Mesodermal cell (in vitro differentiated cells): ENCODE data around the gene C14orf132.

Source experiments
- H3K27ac ChIP-seq: 2 replicates; pipeline ENCODE4 v1.7.0; 2013; ENCODE audit warnings: mild to moderate bottlenecking, low read depth, low read length, moderate library complexity; ENCODE audit not compliant: severe bottlenecking
- H3K36me3 ChIP-seq: 2 replicates; pipeline ENCODE4 v1.7.1; 2013; ENCODE audit warnings: mild to moderate bottlenecking, low read length, moderate library complexity; ENCODE audit not compliant: control insufficient read depth, insufficient read depth
- H3K4me1 ChIP-seq: one replicate; pipeline ENCODE4 v1.7.1; 2013; ENCODE audit warnings: mild to moderate bottlenecking, low read length; ENCODE audit not compliant: insufficient read depth, control insufficient read depth, poor library complexity, severe bottlenecking
- H3K4me3 ChIP-seq: 2 replicates; pipeline ENCODE4 v1.7.0; 2013; ENCODE audit warnings: low read length, control low read depth, mild to moderate bottlenecking; ENCODE audit not compliant: insufficient read depth, poor library complexity, severe bottlenecking; ENCODE audit errors: extremely low read depth
- H3K9me3 ChIP-seq: 2 replicates; pipeline ENCODE4 v1.7.1; 2013; ENCODE audit warnings: mild to moderate bottlenecking, low read length, moderate library complexity; ENCODE audit not compliant: control insufficient read depth
- WGBS, 2 experiments: methylation state at CpG; one replicate each; pipeline ENCODE4 v1.1.5; 2013; ENCODE audit warnings: missing lambda C conversion rate in 2 of 2; ENCODE audit not compliant: insufficient coverage in 2 of 2; 5-methylcytosine and 5-hydroxymethylcytosine counted together

Gene C14orf132

DNA sequence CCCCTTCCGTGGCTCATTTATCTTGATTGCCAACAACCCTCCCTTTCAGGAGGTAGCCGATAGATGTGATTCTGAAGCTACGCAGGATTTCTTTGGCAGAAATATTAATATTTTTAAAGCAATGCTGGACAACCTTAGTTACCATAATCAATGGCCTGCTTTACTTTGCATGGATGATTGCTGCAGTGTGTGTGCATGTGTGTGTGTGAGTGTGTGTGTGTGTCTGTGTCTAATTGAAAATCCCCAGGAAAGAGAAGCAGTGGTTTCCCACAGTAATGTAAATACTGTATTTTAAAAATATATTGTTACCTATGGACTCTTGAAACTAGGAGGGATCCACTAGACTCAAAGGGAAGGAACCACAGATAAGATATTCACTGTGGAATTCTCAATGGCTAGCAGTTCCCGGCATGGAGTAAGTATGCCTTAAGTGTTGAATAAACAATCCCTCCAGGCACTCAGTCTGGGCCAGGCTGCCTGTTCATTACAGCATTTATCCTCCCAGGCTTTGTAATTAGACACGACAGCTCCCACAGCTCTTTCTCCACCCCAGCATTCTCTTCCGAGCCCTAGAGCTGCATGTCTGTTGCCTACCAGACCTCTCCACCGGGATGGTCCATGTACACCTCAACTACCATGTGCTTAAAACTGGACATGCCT is 22.5 kb upstream of the C14orf132 start:
- Histone ChIP-seq H3K4me1 (no peaks in the 10 kb centered on the region), H3K4me3 (no peak overlapping the region), H3K9me3 (peaks cover 9% of the 10 kb centered on the region), H3K27ac (no peak overlapping the region), H3K36me3 (no peaks in the 10 kb centered on the region)
- WGBS, 2 experiments, result 35 to 50% methylated on average over 3 to 5 of the region's 7 CpGs

DNA sequence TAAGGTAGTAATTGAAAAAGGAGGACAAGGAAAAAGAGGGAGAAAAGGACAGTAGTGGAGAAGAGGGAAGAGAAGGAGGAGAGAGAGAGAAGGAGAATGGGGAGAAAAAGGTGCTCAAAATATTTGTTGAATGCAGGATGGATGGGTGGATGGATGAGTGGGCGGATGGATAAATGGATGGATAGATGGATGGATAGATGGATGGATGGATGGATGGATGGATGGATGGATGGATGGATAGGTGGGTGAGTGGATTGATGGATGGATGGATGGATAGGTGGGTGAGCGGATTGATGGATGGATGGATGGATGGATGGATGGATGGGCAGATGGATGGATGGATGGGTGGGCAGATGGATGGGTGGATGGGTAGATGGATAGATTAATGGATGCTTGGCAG is 21.3 kb upstream of the C14orf132 start:
- Histone ChIP-seq H3K9me3 (no peaks in the 10 kb centered on the region), H3K4me3 (no peak overlapping the region), H3K27ac (no peak overlapping the region), H3K36me3 (no peaks in the 10 kb centered on the region), H3K4me1 (no peaks in the 10 kb centered on the region)
- 80 to 100% methylated on average over 2 of the region's 2 CpGs for WGBS, 2 experiments

DNA sequence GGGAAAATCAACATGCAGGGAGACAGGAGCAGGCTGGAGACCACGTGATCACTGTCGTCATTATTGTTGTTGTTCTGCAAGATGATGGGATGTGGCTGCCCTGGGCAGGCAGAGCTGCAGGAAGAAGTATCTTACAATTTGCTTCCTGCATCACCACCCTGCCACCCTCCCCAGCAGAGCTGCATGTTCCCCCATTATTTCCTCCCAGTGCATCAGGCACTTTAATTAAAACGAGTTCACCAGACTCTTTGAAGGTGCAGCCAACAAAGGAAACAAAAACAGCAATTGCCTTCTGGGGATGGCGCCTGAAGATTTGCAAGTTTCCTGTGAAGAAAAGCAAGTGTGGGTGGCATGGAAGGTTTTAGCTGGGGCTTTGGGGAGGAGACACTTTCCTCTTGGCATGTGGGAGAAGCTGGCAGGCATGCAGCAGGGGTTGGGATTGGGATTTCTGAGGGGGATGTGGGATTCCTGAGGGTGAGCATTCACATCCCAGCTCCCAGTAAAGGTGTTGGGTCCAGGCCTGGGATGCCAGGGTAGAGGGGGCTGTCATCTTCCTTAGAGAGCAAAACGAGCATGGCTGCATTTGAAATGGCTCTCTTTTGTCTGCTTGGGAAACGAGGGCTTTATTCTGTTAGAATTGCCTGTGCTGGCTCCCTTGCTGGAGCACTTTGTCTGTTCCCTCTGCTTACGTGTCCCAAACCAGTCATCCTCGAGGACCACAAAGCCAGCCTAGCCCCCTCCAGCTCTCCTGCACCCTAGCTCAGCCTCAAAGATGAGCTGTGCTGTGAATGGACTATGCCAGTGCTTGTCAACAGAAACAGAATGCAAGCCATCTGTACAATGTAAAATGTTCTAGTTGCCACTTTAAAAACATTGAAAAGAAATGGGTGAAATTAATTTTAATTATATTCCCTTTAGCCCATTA is 11.5 kb upstream of the C14orf132 start:
- Histone ChIP-seq H3K4me1 (peaks cover 4% of the 10 kb centered on the region), H3K9me3 (no peaks in the 10 kb centered on the region), H3K27ac (no peak overlapping the region), H3K36me3 (no peaks in the 10 kb centered on the region), H3K4me3 (no peak overlapping the region)
- WGBS, 2 experiments, result 62 to 78% methylated on average over 4 to 6 of the region's 8 CpGs

DNA sequence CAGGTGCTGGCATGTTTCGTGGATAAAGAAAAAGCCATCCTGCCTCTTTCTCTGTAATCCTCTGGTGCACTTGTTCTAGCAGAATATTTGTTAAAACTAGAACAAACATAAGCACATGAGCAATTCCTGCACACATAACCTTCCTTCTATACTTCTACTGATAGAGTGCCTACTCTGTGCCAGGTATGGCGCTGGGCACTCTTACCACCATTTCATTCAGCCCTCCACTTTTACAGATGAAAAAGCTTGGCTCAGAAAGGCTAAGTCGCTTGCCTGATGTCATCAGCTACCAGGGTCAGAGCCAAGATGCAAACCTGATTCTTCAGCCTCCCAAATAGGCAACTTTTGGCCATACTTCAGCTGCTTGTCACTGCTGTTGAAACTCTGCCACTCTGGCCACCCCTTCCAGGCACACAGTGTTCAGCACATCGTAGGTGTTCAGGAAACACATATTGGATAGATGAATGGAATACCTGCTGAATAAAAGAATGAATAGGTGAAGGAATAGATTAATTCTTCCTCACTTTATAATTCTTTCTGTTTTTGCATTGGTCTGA is 10.0 kb upstream of the C14orf132 start:
- Histone ChIP-seq H3K4me3 (no peak overlapping the region), H3K9me3 (no peaks in the 10 kb centered on the region), H3K4me1 (peaks cover 4% of the 10 kb centered on the region), H3K27ac (no peak overlapping the region), H3K36me3 (no peaks in the 10 kb centered on the region)
- 83 to 100% methylated on average over 2 to 3 of the region's 4 CpGs for WGBS, 2 experiments

DNA sequence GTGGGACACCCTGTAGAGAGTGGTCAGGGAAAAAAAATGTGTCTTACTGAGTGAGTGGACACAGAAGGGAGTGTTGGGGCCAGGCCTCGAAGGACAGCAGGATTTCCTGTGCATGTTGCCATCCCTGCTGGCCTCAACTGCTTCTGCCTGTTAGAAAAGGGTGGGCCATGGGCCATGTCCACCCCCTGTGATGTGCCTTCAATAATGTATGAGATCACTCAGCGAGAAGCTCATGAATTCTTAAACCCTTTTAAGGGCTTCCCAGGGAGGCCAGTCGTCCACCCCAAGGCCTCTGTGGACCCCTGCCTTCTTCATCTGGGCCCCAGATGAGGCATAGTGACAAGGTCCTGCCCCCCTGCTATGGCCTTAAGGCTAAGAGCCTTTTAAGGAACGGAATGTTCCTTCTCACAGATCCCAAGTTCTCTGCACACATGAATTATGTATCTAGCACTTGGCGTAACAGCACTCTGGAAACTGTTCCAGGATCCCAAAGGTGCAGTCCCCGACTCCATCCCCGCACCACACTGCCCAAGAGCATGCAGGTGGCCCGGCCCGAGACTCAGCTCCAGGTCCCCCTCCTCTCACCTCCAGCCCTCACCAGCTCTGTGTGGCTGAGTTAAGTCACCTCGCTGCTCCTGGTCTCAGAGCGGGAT is 8.9 kb upstream of the C14orf132 start:
- H3K4me1 ChIP-seq, result peaks cover 4% of the 10 kb centered on the region
- H3K4me3 ChIP-seq, result no peak overlapping the region
- 88% methylated on average over 9 to 10 of the region's 11 CpGs for WGBS, 2 experiments
- no peak overlapping the region for H3K27ac ChIP-seq
- no peaks in the 10 kb centered on the region for H3K9me3 ChIP-seq
- no peaks in the 10 kb centered on the region for H3K36me3 ChIP-seq

DNA sequence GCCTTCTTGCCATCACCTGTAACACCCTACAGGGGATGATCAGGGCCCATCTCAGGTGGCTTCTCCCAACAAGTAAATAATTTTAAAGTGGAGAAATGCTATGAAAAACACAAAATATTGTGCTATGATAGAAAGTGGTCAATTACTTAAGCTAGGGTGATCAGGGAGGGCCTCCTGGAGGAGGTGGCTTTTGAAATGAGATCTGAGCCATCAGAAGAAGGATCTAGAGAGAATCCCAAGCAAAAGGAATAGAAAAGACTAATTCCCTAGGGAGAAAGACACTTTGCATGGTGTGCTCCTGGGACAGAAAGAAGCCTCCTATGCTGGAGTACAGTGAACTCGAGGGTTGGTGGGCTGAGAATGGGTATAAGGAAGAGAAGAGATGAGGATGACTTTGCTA is 7.5 kb upstream of the C14orf132 start:
- Histone ChIP-seq H3K27ac (no peak overlapping the region), H3K4me1 (peaks cover 4% of the 10 kb centered on the region), H3K36me3 (no peaks in the 10 kb centered on the region), H3K9me3 (no peaks in the 10 kb centered on the region), H3K4me3 (no peak overlapping the region)
- 100% methylated on average over 1 of the region's 1 CpG; no CpG with 5 or more reads in 1 of the 2 experiments for WGBS, 2 experiments

DNA sequence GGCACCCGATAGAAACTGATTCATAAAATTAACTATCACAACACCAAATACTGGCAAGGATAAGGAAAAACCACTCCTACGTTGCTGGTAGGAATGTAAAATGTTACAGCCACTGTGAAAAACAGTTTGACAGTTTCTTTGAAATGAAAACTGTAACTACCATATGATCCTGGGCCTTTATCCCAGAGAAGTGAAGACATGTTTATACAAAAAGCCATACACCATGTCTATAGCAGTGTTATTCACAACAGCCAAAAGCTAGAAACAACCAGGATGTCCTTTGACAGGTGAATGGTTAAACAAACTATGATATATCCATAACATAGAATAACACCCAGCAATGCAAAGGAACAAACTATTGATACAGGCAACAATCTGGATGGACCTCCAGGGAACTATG is 3.7 kb upstream of the C14orf132 start:
- H3K27ac ChIP-seq, result no peak overlapping the region
- peaks cover under 1% of the 10 kb centered on the region for H3K4me1 ChIP-seq
- no peaks in the 10 kb centered on the region for H3K36me3 ChIP-seq
- H3K4me3 ChIP-seq, result no peak overlapping the region
- 80% methylated on average over 1 of the region's 2 CpGs; no CpG with 5 or more reads in 1 of the 2 experiments for WGBS, 2 experiments
- no peaks in the 10 kb centered on the region for H3K9me3 ChIP-seq

DNA sequence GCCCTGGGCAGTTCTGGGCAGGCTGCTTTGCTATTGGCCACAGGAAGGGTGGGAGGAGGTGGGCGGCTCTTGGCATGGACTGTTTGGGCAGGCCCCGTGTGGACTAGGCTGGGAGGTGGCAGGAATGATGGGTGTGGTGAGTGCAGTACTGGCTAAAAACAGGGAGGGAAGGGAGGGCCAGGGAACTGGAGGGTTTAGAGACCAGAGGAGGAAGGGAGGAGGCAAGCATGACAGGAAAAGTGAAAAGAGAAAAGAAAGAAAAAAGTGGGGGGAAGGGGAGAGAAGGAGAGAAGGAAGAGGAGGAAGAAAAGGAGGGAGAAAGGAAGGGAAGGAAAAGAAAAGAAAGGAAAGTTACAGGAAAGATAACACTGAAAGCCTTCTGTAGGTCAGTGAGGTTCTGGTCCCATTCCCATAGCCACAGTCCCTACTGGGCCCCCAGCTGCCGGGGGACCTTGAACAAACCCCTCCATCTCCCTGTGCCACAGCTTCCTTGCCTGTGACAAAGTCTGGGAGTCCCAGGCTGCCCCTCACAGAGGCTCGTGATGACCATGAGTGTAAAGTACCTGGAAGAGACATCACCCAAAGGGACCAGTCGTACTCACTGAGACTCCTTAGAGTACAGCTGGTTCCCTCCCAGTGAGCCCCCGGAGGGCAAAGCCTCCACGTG is 1.1 kb upstream of the C14orf132 start:
- Histone ChIP-seq H3K4me3 (no peak overlapping the region), H3K9me3 (no peaks in the 10 kb centered on the region), H3K4me1 (peaks cover 4% of the 10 kb centered on the region), H3K36me3 (peaks cover 3% of the 10 kb centered on the region), H3K27ac (no peak overlapping the region)
- 42 to 44% methylated on average over 6 to 7 of the region's 7 CpGs for WGBS, 2 experiments

DNA sequence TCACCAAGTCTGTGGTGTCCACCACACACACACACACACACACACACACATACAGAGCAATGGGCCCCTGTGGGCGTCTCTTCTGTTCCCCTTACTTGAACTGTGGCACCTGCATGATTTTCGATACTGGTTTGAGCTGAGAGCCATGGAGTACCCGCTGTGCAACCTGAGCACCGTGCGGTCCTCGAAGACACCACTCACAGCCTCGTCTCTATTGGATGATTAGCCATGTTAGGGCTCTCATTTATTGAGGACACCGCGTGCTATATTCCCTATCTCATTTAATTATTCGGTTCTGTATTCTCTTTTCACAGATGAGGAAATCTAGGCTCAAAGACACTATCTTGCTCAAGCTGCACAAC is 623 bp upstream of the C14orf132 start:
- Histone ChIP-seq H3K9me3 (no peaks in the 10 kb centered on the region), H3K36me3 (peaks cover 4% of the 10 kb centered on the region), H3K4me1 (peaks cover 4% of the 10 kb centered on the region), H3K4me3 (peak overlapping the region; percentile 74), H3K27ac (no peak overlapping the region)
- WGBS, 2 experiments, result 36 to 41% methylated on average over 9 to 10 of the region's 10 CpGs

DNA sequence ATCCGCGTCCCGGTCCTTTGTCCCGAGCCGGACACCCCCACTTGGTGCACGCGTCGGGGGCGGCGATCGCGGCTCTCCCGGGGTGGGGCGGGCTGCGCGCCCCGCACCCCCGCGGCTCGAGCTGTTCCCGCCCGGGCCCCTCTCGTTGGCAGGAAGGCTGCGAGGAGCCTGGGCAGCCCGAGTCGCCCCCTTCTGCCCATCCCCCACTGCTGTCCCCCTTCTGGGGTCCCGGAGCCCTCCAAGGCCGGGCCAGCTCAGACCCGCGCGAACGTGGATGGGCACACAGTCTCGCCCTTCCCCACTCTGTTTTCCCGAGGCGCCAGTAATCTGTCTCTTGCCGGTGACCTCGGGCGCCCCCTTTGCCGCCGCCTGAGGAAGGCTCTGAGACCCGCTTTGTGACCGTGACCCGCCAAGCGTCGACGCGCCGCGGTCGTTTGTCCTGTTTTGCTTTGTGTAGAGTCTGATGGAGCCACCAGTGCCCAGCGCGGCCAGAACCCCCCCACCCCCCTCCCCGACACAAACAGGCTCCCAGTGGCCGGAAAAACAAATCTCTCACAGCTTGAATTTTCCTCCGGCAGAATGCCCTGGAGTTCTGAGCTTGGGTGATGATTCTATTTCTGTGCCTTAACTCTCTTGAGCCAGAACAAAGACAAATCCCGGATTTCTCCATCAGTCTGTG is 610 bp downstream of the C14orf132 start:
- peak overlapping the region; percentile 69 for H3K27ac ChIP-seq

More for the DNA sequence above, 610 bp downstream of the C14orf132 start:
- Histone ChIP-seq H3K9me3 (no peaks in the 10 kb centered on the region), H3K36me3 (peaks cover 9% of the 10 kb centered on the region), H3K4me3 (peak overlapping the region; percentile 74), H3K4me1 (peaks cover 4% of the 10 kb centered on the region)
- WGBS, 2 experiments, result 0 to 1% methylated on average over 9 to 31 of the region's 56 CpGs
